Middle frontal gyrus (tissue), 1 donor: Measurements from ENCODE around the gene KCNJ16.

ENCODE experiments used
- DNase-seq: peaks from one replicate; pipeline ENCODE4 v3.0.0-alpha.2; 2015; ENCODE audit warnings: low spot score; ENCODE audit errors: extremely low spot score

KCNJ16 gene

DNA sequence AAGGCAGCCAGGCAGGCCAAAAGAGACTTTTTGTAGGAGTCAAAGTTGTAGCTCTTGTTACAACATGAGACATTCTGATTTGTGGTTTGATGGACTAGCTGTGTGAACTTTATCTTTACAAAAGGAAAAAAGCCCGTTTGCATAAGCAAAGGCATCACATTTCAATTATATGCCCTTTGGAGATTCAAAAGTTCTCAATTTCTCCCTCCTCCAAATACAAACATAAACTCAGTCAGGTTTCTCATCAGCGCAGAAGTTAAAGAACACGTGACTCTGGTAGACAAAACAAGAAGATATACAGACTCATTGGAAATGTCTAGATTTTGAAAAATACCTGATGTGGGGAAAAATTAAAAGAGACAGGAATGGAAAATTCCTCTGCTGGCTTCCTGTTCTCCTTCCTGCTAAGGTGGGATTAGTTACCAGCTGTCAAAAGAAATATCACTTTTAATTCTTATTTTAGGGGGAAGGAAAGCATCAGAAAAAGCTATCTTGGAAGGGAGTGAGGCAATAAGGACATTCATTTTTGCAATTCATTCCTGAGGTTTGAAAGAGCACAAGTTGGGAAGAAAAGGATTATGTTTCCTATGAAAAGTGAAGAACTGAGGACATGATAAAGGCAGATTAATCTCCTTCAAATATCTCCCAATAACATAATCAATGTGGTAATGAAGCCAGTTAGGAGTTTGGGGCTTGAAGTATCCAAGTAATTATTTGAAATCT is 4.6 kb upstream of the KCNJ16 start:
- no peak for DNase-seq

DNA sequence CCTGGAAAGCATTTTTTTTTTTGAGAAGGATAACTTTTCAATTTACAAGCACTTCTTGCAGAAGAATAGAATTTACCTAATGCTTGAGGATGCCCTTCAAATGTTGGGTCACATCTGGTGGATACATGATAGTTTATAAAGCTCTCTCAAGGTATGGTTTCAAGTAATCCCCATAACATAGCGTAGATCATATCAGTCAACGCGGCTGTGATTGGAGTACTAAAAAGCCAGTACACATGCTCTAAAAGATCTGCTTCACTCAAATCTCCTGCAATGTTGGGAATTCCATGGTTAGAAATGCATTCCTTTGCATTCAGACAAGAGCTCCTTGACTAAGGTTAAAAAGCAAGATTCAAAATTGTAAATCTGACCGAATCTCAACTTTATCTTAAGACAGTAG is 3.9 kb upstream of the KCNJ16 start:
- DNase-seq: no peak

DNA sequence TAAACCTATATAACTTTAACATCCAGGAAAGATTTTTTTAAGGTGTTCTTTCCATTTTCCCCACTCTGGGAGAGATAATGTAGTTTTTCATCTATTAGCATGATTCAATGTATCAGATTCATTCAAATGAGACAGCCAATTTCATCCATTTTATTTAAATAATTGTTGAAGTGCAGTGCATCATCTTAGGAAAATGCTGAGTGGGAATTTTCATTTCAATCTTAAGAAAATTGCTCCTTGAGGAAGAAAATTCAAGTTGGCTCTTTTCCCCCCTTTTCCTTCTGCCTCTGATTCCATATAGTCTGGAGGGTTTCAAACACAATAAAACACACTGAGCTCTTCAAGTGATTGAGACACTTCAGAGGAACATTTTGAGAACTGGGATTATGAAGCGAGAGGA is 3.4 kb upstream of the KCNJ16 start:
- DNase-seq: no peak

DNA sequence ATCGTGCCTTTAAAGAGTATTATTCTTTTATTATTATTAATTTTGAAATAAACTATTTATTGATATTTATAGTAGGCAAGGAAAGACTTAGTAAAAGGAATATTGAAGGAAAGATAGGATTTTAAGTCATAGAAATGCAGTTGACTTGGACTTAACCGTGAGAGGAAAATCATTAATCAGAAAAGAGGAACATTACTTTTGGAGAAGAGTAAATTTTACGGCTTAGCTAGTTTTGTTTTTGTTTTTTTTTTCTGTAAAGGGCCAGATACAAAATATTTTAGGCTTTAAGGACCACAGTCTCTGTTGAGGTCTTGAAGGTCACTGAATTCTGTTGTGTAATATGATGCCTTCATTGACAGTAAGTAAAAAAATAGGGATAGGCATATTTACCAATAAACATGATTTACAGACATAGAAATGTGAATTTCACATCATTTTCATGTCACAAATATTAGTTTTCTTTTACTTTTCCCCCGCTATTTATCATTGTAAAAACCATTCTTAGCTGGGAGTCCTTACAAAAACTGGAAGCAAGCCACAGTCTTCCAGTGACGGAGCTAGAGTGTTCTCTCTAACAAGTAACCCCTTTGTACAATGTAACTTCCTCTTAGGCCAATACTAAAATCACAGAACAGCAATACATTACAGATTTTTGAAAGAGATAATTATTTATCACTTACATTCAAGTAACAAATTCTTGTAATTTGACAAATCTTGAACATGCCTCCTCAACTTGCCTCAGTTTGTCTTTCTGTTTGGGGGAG is 2.3 kb upstream of the KCNJ16 start:
- no peak for DNase-seq

GRCh38 chr17:70073310-70073709 is 1.7 kb upstream of the KCNJ16 start:
- DNase-seq: no peak

DNA sequence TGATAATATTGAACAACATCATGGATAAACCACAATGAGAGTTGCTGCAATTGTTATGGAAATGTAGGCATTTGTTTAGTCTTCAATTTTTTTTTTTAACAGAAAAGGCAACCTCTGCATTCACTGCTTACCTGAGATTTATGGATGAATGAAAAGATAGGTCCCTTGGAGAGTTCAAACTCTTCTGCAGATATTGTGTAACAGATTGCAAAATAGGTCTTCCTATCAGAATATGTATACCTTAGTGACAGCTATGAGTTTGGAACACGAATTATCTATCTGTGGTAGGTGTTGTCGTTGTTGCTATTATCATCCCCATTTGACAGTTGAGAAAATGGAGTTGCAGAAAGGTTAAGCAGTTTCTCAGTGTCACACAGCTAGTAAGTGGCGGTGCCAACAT is 1.2 kb upstream of the KCNJ16 start:
- no peak for DNase-seq

DNA sequence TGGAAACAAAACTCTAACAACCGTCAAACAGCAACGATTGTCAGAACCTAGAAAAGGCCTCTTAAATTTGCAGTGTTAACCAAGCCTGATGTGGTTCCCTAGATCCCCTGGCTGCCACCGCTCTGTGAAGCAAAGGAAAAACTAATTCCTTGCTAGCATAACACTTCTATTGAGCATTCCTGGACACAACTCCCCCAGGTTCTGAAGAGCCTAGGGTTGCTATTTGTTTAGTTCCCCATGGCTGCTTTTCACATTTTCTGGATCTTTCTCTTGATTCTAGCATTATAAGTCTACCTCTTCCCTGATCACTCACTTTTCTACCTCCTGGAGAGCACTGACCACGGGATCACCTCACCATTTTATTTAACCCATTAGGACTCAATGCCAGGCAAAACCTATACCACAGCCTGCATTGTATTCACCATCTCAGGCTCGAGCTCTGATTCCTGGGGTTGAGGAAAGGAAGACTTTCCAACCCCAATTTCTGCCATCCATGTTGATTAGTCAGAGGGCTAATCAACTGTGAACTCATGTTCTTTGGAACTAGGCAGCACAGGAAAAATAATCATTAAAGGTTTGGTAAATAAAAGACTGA is 692 bp upstream of the KCNJ16 start:
- DNase-seq: no peak

DNA sequence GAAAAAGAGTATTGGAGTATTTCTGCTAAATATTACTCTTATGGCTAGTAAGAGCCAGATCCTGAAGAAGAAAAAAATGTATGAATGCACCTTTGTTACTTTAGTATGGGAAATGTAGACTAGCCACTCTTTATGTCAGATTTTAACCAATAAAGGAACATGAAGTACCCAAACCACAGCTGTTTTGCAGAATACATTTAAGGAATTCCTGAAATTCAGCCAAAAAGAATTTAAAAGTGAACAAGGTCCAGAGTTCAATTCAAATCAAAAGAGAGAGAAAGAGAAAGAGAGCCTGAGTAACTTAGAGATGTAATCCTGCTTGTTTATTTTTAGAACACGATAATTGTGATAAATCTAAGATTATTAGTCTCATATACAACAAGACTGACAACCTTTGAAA is 1.2 kb downstream of the KCNJ16 start:
- DNase-seq: no peak

- DNase-seq: no peak
These were observed 1.8 kb downstream of the KCNJ16 start for GRCh38 chr17:70076831-70077230.

- DNase-seq: no peak
These were observed 3.5 kb downstream of the KCNJ16 start for GRCh38 chr17:70078549-70078948.

GRCh38 chr17:70078994-70079531 is 4.0 kb downstream of the KCNJ16 start:
- DNase-seq: no peak

DNA sequence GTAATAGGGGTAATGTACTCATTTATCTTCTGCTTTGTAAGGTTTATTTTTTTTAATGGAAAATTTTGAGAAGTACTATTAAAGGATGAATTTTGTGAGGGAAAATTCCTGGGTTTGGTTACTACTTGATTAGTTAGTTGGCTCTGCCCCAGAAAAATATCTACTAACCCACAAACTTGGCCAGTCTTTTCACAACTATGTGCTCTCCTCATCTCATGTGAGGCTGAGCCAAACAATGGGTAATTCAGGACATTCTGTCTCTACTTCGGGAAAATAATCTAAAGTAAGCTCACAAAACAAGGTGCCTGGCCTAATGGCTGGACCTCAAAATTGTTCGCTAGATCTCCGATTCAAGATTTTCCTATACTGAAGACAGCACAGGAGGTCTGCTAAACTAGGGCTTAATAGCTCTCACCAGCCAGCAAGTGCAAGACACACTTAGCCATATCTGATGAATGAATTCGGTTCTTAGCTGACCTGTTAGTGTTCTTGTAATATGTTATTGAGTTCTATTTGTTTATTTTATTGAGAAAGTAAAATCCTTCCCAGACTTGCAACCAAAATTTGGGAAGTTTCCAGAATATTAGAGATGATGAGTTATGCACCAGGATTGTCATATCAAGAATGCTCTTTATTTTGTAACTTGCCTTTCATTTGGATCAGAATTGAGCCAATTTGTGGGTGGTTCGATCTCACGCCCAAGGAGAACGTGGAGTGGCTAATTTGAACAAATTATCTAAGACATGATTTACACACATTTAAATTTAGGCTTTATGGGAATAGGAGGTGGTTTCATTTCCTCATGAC is 5.7 kb downstream of the KCNJ16 start:
- DNase-seq: no peak

GRCh38 chr17:70081885-70082284 is 6.9 kb downstream of the KCNJ16 start:
- no peak for DNase-seq

- no peak for DNase-seq
These were observed 9.5 kb downstream of the KCNJ16 start for GRCh38 chr17:70084476-70084875.

- DNase-seq: no peak
These were observed 11.5 kb downstream of the KCNJ16 start for GRCh38 chr17:70086516-70086915.

GRCh38 chr17:70089513-70090148 is 14.6 kb downstream of the KCNJ16 start:
- DNase-seq: no peak

GRCh38 chr17:70091005-70091568 is 16.1 kb downstream of the KCNJ16 start:
- DNase-seq: no peak

DNA sequence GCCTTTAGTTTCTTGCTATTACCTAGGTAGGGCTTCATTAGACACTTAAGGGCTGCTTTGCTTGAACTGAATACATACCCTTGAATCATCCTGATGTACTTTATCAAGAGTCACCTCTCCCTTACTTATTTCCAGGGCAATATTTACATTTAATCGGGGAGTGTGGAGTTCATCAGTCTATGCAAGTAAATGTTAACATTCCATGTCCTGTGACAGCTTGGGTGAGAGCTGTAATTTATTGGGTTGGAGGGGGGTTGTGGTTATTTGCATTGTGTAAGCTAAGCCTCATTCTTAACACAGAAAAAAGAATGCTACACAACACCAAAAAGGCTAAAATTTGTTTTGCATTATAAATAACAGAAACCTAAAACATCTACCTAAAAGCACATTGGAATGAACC is 16.7 kb downstream of the KCNJ16 start:
- no peak for DNase-seq

- no peak for DNase-seq
These were observed 18.1 kb downstream of the KCNJ16 start for GRCh38 chr17:70093163-70093562.

- no peak for DNase-seq
These were observed 20.4 kb downstream of the KCNJ16 start for GRCh38 chr17:70095455-70095854.

- DNase-seq: no peak
These were observed 21.8 kb downstream of the KCNJ16 start for GRCh38 chr17:70096861-70097260.
